GM10847 (cell line): ENCODE results near the gene NCOA4.
A peak's percentile ranks its signal among the peaks of the same experiment; 100 is the strongest.

ENCODE experiments used
- POLR2A ChIP-seq: IDR thresholded peaks from 2 replicates; pipeline ENCODE4 v1.6.1; 2011; ENCODE audit not compliant: insufficient read length; ENCODE audit errors: extremely low read depth

NCOA4 gene

GRCh38 chr10:46030091-46030937, at the start of gene NCOA4:
TSS of gene NCOA4 (minus strand) at chr10:46030623. CDS start at chr10:46016680, 13,943 bp downstream.
- TF ChIP-seq POLR2A, result peak; percentile 86

DNA sequence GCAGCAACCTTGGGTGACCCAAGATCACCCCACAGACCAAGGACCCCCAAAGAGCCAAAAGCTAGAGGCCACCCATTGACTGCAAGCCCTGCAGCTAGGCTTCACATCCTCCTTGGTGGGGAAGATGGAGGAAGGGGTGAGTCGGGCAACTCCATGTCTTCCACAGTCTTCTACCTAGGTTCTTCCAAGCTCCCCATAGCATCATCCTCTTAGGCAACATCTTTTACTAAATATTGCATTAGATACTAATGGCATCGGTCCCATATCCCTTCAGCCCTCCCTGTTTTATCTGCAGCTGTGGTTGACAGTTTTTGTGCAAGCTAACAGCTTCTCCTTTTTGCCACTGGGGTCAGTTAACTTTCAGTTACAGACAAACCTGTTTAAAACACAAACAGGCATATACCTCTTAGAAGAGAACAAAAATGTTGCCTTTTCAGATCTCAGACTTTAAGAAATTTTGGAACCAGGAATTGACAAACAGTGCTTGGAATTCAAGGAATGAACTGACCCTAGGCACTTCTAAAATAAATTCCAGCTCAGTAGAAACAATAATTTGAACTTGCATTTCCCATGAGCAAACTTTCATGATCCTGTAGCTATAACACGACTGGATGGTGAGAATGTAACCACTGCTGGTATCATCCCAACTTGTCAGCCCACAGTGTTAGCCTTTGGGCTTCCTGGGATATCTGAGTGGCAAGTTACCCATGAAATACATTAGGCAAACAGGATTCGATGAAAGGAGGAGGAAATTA, 49.6 kb upstream of the NCOA4 start:
- TF ChIP-seq POLR2A, result no peak

- TF ChIP-seq POLR2A, result no peak
Measured at GRCh38 chr10:46077731-46078413, 47.4 kb upstream of the NCOA4 start.

- no peak for TF ChIP-seq POLR2A
Measured at GRCh38 chr10:46077141-46077554, 46.7 kb upstream of the NCOA4 start.

GRCh38 chr10:46075869-46076268, 45.4 kb upstream of the NCOA4 start:
- TF ChIP-seq POLR2A, result no peak

DNA sequence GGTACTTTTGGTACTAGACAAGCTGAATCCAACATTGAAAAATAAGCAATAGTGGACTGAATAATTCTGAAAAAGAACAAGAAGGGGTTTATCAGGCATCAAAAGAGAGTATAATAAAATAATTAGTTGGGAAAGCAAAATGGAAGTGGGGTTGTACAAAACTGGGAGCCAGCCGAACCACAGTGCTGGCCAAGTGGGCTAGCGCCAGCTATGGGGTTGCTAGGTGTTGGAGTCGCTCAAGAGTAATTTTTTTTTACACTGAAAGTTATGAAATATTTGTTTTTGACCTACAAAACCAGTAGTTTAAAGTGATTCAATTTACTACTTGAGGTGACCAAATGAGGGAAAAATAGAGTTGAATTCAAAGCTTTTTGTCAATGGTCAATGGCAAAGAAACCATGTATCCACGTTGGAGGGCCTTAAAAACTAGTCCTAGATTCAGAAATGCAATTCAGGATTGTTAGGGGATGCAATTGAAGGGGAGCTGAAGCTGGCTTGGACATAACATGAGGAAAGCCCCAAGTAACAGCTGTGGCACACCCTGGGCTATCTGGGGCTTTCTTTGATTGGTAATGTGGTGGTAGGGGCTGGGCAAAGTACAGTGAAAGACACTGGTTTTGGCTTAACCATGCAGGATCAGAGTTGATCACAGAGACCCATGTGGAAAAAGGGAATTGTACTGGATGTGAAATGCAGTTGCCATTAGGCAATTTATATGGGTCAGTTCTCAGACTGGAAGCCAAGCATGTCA, 43.9 kb upstream of the NCOA4 start:
- TF ChIP-seq POLR2A, result no peak

GRCh38 chr10:46073564-46073963, 43.1 kb upstream of the NCOA4 start:
- no peak for TF ChIP-seq POLR2A

DNA sequence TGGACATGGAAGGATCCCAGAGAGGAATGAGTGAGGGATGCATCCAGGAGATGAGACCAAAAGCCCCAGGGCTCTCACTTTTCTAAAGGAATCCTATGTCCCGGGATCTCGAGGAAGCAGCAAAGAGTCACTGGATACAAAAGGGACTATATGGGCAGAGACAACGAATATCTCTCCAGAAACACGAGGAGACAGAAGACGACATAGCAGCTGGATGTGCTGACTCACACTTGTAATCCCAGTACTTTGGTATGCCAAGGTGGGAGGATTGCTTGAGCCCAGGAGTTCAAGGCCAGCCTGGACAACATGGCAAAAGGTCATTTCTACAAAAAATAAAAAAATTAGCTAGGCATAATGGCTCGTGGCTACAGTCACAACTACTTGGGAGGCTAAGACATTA, 40.3 kb upstream of the NCOA4 start:
- TF ChIP-seq POLR2A, result no peak

DNA sequence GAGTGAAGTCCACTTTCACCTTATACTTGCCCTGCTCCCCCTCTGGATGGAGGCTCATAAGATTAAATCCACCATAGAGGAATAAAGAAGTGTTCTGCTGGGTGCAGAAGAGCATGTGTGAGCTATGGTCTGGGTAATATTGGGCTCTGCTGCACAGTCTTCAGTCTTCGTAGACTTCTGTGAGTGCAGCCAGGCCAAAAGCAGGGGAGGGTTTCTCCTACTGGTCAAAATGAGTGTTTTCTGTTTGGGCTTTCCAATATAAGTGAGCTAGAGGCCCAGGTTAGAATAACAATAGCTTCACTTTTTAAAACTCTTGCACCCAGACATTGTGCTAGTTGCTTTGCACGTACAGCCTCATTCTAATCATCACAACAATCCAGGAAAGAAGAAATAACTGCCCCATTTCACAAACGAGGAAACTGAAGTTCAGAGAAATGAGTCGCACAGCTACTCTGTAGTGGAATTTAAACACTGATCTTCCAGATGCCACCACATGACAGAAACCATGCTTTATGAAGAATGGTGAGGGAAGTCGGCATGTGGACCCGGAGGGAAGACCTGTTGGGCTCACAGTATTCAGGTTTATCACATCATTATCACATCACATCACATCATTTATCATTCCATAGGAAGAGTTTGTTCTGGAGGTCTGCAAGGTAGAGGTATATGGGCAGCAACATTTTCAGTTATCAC, 39.5 kb upstream of the NCOA4 start:
- no peak for TF ChIP-seq POLR2A

DNA sequence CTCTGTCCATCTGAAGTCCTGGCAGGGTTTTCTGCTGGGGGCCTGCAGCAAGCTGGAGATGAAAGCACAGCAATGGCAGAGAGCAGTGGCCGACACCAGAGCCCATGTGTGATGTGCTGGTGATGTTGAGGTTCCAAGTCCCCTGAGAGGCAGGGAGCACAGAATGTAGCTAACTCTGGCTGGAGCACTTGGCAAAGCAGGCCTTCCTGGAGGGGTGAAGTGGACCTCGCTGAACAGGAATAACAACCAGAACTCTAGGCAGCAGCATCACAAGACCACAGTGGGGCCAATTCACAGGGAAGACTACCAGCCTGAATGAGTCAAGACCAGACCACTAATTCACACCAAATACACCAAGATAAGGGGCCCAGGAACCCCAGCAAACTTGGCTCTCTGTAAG, 38.5 kb upstream of the NCOA4 start:
- TF ChIP-seq POLR2A, result no peak

- no peak for TF ChIP-seq POLR2A
Measured at GRCh38 chr10:46068117-46068516, 37.7 kb upstream of the NCOA4 start.

DNA sequence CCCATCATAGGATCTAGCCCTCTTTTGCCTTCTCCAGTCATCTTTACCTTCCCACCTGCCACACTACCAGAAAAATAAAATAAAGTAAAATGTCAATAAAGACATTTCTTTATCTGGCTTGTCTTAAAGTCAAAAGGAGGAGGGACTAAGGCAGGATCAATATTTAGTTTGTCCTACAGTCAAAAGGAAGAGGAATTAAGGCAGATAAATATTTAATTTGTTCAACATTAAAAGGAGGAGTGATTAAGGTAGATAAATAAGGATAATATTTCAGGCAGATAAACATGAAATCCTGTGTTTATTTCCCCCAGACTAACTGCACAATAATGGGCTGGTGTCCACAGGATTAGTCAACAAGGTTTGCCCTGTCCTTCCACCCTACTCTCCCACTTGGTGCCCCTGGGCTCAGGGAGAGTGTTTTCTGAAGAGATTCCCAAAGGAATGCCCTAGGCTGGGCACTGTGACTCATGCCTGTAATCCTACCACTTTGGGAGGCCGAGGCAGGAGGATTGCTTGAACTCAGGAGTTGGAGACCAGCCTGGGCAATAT, 33.9 kb upstream of the NCOA4 start:
- no peak for TF ChIP-seq POLR2A

- no peak for TF ChIP-seq POLR2A
Measured at GRCh38 chr10:46062723-46063428, 32.5 kb upstream of the NCOA4 start.

- no peak for TF ChIP-seq POLR2A
Measured at GRCh38 chr10:46060706-46061105, 30.3 kb upstream of the NCOA4 start.
